VCaP (cell line): ENCODE measurements around the gene SLC6A13.

ENCODE experiments used
- H3K27ac ChIP-seq: fragments of 450-650 bp; 2 replicates; pipeline ENCODE4 v1.5.1; 2017
- TF ChIP-seq, protein P1 (sequence below): fragments of 450-650 bp; conservative IDR thresholded peaks from 2 replicates; pipeline ENCODE4 v1.5.1; 2017; ENCODE audit warnings: mild to moderate bottlenecking, moderate library complexity

Gene SLC6A13

DNA sequence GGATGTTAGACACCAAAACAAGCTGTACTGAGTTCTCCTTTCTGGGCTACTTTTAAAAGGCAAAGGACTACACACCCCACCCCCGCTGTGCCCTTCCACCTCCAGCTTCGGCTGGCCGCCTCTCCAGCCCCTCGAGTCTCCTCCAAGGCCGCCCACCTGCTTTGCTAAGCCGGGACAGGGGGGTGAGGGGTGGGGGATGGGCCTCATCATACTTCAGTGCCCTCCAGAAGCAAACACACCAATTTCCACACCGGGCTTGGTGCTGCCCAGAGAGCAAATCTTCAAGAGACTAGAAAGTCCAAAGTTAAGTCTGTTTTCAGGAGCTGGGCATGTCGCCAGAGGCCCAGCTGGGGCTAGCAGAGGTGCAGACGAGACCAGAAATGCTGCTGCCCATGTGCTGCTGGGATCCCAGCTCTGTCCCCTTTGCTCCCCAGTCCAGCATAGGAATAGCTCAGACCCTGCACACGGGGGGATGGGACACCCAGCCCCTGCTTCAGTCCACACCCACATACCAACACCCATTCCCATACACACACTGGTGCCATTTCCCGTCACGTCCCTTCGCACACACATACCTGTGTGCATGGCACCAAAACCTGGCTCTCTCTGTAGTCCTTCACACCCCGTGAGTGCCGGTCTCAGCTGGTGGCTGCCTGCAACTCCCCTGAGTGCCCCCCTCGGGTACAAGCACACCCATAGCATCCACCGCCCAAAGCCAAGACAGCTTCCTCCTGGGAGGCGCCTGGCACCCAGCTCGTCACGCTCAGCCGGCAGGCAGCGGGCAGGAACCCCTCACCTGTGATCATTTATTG lies 49.7 kb downstream of the SLC6A13 start:
- TF ChIP-seq, protein P1, sequence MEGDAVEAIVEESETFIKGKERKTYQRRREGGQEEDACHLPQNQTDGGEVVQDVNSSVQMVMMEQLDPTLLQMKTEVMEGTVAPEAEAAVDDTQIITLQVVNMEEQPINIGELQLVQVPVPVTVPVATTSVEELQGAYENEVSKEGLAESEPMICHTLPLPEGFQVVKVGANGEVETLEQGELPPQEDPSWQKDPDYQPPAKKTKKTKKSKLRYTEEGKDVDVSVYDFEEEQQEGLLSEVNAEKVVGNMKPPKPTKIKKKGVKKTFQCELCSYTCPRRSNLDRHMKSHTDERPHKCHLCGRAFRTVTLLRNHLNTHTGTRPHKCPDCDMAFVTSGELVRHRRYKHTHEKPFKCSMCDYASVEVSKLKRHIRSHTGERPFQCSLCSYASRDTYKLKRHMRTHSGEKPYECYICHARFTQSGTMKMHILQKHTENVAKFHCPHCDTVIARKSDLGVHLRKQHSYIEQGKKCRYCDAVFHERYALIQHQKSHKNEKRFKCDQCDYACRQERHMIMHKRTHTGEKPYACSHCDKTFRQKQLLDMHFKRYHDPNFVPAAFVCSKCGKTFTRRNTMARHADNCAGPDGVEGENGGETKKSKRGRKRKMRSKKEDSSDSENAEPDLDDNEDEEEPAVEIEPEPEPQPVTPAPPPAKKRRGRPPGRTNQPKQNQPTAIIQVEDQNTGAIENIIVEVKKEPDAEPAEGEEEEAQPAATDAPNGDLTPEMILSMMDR: no peak
- no peak overlapping the region for H3K27ac ChIP-seq

DNA sequence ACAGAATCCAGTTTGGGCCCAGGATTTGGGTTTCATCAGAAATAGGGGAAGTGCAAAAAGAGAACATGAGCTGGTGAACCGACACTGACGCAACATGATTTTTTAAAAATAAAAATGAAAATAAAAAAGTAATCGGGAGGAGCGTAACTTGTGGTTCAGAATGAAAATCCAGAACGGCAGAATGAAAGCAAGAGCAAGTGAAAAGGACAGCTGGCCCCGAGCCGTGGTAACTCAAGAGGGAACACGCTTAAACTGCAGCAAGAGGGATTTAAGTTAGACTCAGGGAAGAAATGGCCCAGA lies 50.3 kb downstream of the SLC6A13 start:
- H3K27ac ChIP-seq: no peak overlapping the region
- TF ChIP-seq, protein P1: no peak

DNA sequence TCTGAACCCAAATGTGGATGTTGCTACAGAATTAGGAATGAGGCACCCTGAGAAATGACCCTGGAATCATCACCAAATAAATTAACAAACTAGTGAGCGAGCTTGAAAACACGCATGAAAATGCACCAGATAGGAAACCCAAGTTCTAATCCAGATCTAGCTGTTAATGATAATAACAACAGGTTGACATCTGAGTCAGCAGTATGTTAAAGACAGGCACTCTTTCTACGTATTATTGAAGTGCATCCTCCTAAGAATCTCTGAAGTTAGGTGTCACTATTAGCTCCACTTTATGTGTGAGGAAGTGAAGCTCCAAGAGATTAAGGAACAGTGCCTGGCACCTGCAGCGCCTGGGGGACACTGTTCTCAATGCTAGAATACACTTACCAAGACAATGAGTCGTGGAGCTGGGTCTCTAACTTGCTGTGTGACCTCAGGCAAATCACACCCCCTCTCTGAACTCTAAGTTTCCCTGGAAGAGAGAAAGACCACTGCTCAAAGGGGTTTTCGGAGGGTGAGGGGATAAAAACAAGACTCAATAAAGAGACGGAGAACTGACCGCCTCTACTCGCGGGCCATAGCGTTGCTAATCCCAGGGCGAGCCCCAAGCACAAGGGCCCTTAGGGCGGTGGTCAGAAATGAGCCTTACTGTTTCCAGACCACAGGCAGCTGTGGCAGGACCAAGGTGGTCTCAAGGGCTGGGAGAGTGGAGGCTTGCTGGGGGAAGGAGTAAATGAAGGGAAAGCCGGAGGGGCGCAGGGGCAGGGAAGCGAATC lies 50.8 kb downstream of the SLC6A13 start:
- H3K27ac ChIP-seq: no peak overlapping the region
- TF ChIP-seq, protein P1: no peak

DNA sequence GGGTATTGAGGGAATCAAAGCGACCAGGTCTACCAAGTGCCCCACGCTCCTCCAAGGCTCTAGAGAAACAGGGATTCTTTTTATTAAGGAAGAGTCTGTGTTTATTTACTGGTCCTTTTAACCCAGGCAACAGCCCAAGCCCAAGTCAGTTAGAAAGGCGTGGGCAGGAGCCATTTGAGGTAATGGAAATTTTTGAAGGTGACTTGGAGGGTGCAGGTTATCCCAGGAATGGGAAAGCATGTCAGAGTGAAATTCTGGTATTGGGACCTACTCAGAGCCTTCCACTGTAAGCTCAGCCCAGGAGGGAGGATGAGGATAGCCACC lies 51.5 kb downstream of the SLC6A13 start:
- H3K27ac ChIP-seq: peak overlapping the region; percentile 22; the same call in 1 of the 2 replicates
- TF ChIP-seq, protein P1: no peak

DNA sequence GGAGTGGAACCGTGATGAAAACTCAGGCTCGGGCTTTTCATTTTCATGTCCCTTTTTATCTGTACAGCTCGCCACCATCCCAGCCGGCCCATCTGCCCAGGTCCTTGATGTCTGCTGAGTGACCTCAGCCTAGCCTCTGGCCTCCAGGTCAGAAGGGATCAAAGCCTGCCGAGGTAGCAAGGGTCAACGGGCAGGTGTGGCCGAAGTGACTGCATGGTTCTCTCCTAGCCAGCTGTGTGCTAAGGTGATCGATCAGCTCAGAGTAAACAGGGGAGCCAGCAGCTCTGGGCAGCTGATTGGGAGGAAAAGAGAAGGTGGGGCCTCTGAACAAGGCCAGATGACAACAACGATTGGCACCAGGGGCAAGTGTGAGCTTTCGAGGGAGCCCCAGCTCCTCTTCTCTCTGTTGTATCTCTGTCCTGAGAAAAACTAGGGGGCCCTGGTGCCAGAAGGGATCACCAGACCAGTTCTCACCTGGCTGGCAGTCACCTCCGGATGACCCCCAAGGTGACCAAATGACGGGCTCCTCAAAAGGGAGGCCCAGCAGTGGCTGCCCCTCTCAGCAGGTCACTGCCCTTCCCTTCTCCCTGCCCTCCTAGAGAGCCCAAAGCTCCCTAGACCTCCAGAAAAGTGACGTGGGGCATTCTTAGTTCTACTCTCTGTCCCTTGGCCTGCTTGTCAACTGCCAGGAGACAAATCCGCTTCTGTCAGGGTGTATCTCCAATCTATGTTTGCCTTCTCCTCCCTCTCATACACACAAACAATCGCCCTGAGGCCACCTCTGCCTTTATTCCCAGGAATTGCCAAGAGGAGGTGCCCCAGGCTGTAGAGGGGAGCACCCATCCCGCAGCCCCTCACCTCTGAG lies 52.1 kb downstream of the SLC6A13 start:
- TF ChIP-seq, protein P1: no peak
- H3K27ac ChIP-seq: peak overlapping the region; percentile 22; the same call in 1 of the 2 replicates

DNA sequence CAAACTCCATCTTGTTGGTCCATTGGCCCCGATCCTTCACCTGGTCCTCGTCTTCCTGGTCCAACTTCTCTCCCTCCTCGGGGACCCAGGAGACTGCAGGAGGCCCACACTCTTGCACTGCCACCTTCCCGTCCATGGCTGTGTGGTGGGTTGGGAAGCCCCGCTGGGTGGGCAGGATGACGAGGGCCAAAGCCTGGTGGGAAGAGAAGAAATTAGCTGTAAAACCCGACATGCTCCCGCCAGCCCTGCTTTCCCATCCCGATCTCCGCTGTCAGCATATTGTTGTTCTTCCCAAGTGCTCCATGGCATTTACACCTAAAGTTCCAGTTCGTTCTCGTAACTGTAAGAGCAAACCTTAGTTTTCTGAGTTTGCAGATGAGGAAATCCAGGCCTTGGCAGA lies 52.8 kb downstream of the SLC6A13 start:
- no peak overlapping the region for H3K27ac ChIP-seq
- TF ChIP-seq, protein P1: no peak

DNA sequence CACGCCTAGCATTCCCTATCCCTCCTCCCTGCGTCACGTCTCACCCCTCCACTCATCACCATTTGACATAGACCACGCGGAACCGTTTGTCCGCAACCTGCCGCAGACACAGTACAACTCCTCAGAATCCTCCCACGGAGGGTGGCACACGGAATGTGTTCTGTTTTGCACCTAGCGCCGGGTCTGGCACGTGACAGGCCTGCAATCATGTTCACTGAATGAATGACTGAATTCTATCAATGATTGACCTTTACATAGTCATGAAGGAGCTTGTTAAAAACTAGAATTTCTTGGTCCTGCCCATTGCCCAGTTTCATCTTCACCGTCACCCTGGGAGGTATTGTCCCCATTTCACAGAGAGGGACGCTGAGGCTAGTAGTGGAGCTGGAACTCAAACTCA lies 53.4 kb downstream of the SLC6A13 start:
- TF ChIP-seq, protein P1: no peak
- H3K27ac ChIP-seq: no peak overlapping the region
